Upper lobe of left lung (tissue), 4 donors: Measurements from ENCODE around the gene SEC14L6.

ENCODE experiments used
- EP300 ChIP-seq, 4 donors: sonication (generic); formaldehyde crosslinking; IDR thresholded peaks; one replicate each; pipeline ENCODE4 v1.5.1; 2017; ENCODE audit warnings: antibody characterized with exemption in 4 of 4, control low read depth in 2 of 4
- POLR2A ChIP-seq, 4 donors: fragments of 450-650 bp; IDR thresholded peaks; one replicate each; pipeline ENCODE4 v1.5.1; 2016 to 2017; ENCODE audit warnings: antibody characterized with exemption in 4 of 4, mild to moderate bottlenecking in 2 of 4

DNA sequence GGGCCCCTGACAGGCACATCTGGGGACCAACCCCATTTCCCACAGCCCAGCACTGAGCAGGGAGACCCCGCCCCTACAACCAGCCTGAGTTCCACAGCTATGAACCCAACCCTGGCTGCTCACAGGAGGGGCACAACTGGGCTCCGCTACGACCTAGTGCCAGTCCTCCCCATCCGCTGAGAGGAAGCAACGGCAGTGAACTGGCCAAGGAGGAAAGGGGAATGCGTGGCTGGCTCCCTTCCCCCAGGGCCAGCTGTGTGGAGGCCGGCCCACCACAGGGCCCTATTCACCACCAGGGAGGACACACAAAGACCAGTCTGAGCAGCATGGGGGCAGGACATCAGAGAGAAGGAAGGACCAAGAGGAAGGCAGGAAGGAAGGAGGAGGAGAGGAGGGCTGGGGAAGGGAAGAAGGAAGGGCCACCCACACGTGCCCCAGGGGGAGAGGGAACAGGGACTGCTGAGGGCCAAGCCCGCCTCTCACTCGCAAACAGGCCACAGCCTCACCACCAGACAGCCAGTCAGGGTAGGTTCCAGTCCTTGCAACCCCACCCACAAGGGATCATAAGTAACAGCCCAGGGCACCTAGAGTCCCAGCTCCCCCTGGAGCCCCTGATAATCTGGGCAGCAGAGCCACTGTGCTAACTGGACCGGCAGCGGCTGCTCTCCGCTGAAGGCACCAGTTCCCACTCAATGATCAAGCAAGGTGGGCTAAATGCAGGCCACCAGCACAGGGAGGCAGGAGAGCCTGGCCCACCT, 36.4 kb upstream of the SEC14L6 start:
- TF ChIP-seq EP300 (IDR thresholded peaks at IDR 0.05), result no peak
- TF ChIP-seq POLR2A (IDR thresholded peaks at IDR 0.05), result no peak
